GM12878 (cell line): Measurements from ENCODE around the gene CACNA1H. TPM values are rescaled to one million over a fixed set of nuclear protein-coding genes. Genes with fewer than 3 reads are reported as not detected.

Experiments
- ATAC-seq: fragments of 200-7000 bp; cut with Tn5 transposase; 3 replicates; pipeline ENCODE4 v1.9.1; 2020; ENCODE audit warnings: mild to moderate bottlenecking, moderate library complexity
- BruUV-seq: library from RNA; stranded (reverse); fragments of 400-500 nt; replicated peaks from 2 replicates; lab custom pipeline; 2021; lab: Mats Ljungman, UMichigan
- CTCF ChIA-PET: fragments of 300-600 bp; sonication (Branson Sonifier 250); formaldehyde crosslinking; extraction: SDS; loops from one replicate; lab custom pipeline; 2021; ENCODE audit warnings: inconsistent platforms; lab: Yijun Ruan, JAX
- POLR2A ChIA-PET: fragments of 350-600 bp; formaldehyde crosslinking; extraction: SDS; loops from one replicate; lab custom pipeline; 2021; ENCODE audit warnings: inconsistent platforms; lab: Charles Lee
- RAD21 ChIA-PET: fragments of 300-600 bp; sonication (Branson Sonifier 250); formaldehyde crosslinking; loops from one replicate; lab custom pipeline; 2023; ENCODE audit warnings: antibody characterized with exemption; ENCODE audit not compliant: unreplicated experiment; lab: Charles Lee
- SMC1A ChIA-PET: fragments of 300-600 bp; sonication (Branson Sonifier 250); formaldehyde crosslinking; loops from one replicate; lab custom pipeline; 2023; ENCODE audit not compliant: unreplicated experiment, uncharacterized antibody; lab: Charles Lee
- DNase-seq: peaks from one replicate; pipeline ENCODE4 v3.0.0-alpha.2; 2011; ENCODE audit warnings: low read depth, low spot score
- FAIRE-seq: peaks from 3 replicates; lab custom pipeline; 2011; peaks lifted over from hg19 to GRCh38; lab: Jason Lieb, UNC
- H2AFZ ChIP-seq: 2 replicates; pipeline ENCODE4 v1.6.0; 2011; ENCODE audit warnings: low read depth, low read length, control low read depth; ENCODE audit not compliant: control insufficient read depth
- H3K27ac ChIP-seq: 2 replicates; pipeline ENCODE4 v1.5.1; 2011; ENCODE audit warnings: control low read depth; ENCODE audit not compliant: control insufficient read depth, insufficient read depth
- H3K27me3 ChIP-seq, 2 experiments: replicated peaks in 1 of 2; 2 replicates each; pipeline versions ENCODE4 v1.6.0 to v1.6.1; 2011; ENCODE audit warnings: low read length in 1 of 2; ENCODE audit not compliant: control insufficient read depth in 2 of 2, insufficient read depth in 2 of 2
- H3K36me3 ChIP-seq, 2 experiments: 2 replicates each; pipeline ENCODE4 v1.5.1; 2011; ENCODE audit warnings: low read length in 1 of 2; ENCODE audit not compliant: control insufficient read depth in 2 of 2, insufficient read depth in 2 of 2
- H3K4me1 ChIP-seq: 2 replicates; pipeline ENCODE4 v1.6.1; 2011; ENCODE audit warnings: mild to moderate bottlenecking, low read length, moderate library complexity, mixed read lengths; ENCODE audit not compliant: control insufficient read depth, insufficient read depth
- H3K4me2 ChIP-seq: 2 replicates; pipeline ENCODE4 v1.6.0; 2011; ENCODE audit warnings: control low read depth; ENCODE audit not compliant: control insufficient read depth, insufficient read depth
- H3K4me3 ChIP-seq: fragments of 200-600 bp; sonication (generic); 2 replicates; pipeline ENCODE4 v1.5.1; 2016
- H3K79me2 ChIP-seq: 2 replicates; pipeline ENCODE4 v1.6.0; 2011; ENCODE audit warnings: low read length; ENCODE audit not compliant: control insufficient read depth, insufficient read depth
- H3K9ac ChIP-seq: 2 replicates; pipeline ENCODE4 v1.8.0; 2011; ENCODE audit warnings: low read length, control low read depth, mixed read lengths; ENCODE audit not compliant: control insufficient read depth, insufficient read depth
- H3K9me3 ChIP-seq: replicated peaks from 3 replicates; pipeline ENCODE4 v1.5.1; 2011; ENCODE audit warnings: mild to moderate bottlenecking, low read length; ENCODE audit not compliant: control insufficient read depth, insufficient read depth
- H4K20me1 ChIP-seq: 2 replicates; pipeline ENCODE4 v1.6.0; 2011; ENCODE audit not compliant: control insufficient read depth, insufficient read depth
- ATF3 ChIP-seq: IDR thresholded peaks from 2 replicates; pipeline ENCODE4 v1.6.1; 2011; ENCODE audit warnings: low read depth, mild to moderate bottlenecking, low read length, moderate library complexity, borderline replicate concordance; ENCODE audit errors: extremely low read depth
- GATAD2B ChIP-seq: fragments of 450-650 bp; conservative IDR thresholded peaks from 2 replicates; pipeline ENCODE4 v1.6.1; 2017; ENCODE audit warnings: low read depth, mild to moderate bottlenecking, moderate library complexity
- HCFC1 ChIP-seq: fragments of 150-350 bp; IDR thresholded peaks from 2 replicates; pipeline ENCODE4 v1.6.1; 2014; ENCODE audit warnings: low read length
- MEF2A ChIP-seq: IDR thresholded peaks from 2 replicates; pipeline ENCODE4 v1.6.1; 2011; ENCODE audit warnings: low read depth, mild to moderate bottlenecking, low read length, moderate library complexity; ENCODE audit not compliant: insufficient read depth
- POLR2A ChIP-seq: IDR thresholded peaks from 2 replicates; pipeline ENCODE4 v1.6.1; 2011; ENCODE audit warnings: low read depth, mild to moderate bottlenecking, low read length
- RUNX3 ChIP-seq: IDR thresholded peaks from 2 replicates; pipeline ENCODE4 v1.6.1; 2012; ENCODE audit warnings: low read length, inconsistent platforms
- SRF ChIP-seq, 2 experiments: IDR thresholded peaks; 2 replicates each; pipeline ENCODE4 v1.6.1; 2011; ENCODE audit warnings: low read depth in 2 of 2, low read length in 2 of 2, mild to moderate bottlenecking in 1 of 2, moderate library complexity in 1 of 2
- USF2 ChIP-seq: IDR thresholded peaks from 2 replicates; pipeline ENCODE4 v1.6.1; 2011; ENCODE audit warnings: low read depth, low read length, improper control_type of control experiment, borderline replicate concordance
- ZZZ3 ChIP-seq: IDR thresholded peaks from 2 replicates; pipeline ENCODE4 v1.6.1; 2011; ENCODE audit warnings: low read depth; ENCODE audit not compliant: control insufficient read depth, insufficient read length
- WGBS: methylation state at CpG from one replicate; pipeline ENCODE4 v1.1.6; 2016; ENCODE audit warnings: low lambda C conversion rate; ENCODE audit not compliant: insufficient replicate concordance, insufficient coverage; ENCODE audit errors: missing lambda C conversion rate; 5-methylcytosine and 5-hydroxymethylcytosine counted together
- in situ Hi-C: fragments of 300-500 bp; cut with MboI; formaldehyde crosslinking; loops from 9 replicates; pipeline ENCODE4 v1.14.3; 2018; ENCODE audit warnings: mixed read lengths
- intact Hi-C: fragments of 100-400 bp; cut with micrococcal nuclease; formaldehyde crosslinking; loops from one replicate; pipeline ENCODE4 v1.14.2; 2022; ENCODE audit not compliant: unreplicated experiment
- polyA plus RNA-seq, 11 experiments: library from polyadenylated mRNA; depleted of rRNA in 4 of 11; unstranded in 6 of 11; stranded (reverse) in 5 of 11; fragments of >200 nt; fragmentation: Nextera tagmentation in 4 of 11; fragmentation: Illumina TruSeq in 1 of 11; extraction: Ambion mirVana in 4 of 11; extraction: Trizol in 1 of 11; gene quantifications; 1 replicate in 1 of 11; 2 replicates in 10 of 11; pipeline versions ENCODE4 v1.2.1 to v1.2.3, GENCODE V29; 2011 to 2016; ENCODE audit warnings: inconsistent platforms in 2 of 11, missing spikeins in 2 of 11, low read depth in 1 of 11
- total RNA-seq, 4 experiments: library from RNA; depleted of rRNA in 3 of 4; stranded (reverse); fragments of >200 nt in 3 of 4; fragmentation: Illumina TruSeq in 1 of 4; extraction: Trizol in 1 of 4; gene quantifications; 2 replicates each; pipeline versions ENCODE4 v1.2.1 to v1.2.3, GENCODE V29; 2013 to 2021

CACNA1H gene
- total and polyA plus RNA-seq, 10 of the 15 experiments (the other 5 are each of a cell fraction or from before 2014, with no cell fraction given), result 0.03 to 0.54 TPM; not detected in 8

GRCh38 chr16:1149101-1149636 lies 3.7 kb upstream of the CACNA1H start (continued):
- no peak for TF ChIP-seq ATF3
- no peak for TF ChIP-seq MEF2A
- no peak for TF ChIP-seq SRF (IDR thresholded peaks at IDR 0.05; ENCODE audit: low read depth in 2 of 2, low read length in 2 of 2)
- no peak for TF ChIP-seq HCFC1
- TF ChIP-seq USF2, result no peak

- ChIA-PET RAD21 (no interaction called here), CTCF (no interaction called here), SMC1A (no interaction called here), POLR2A (no interaction called here)
- Histone ChIP-seq H3K36me3 (no peaks in the 10 kb centered on the region), H4K20me1 (no peaks in the 10 kb centered on the region), H3K9me3 (no peaks in the 10 kb centered on the region; the same call in 2 of the 3 replicates), H3K4me1 (no peaks in the 10 kb centered on the region), H3K27ac (no peak overlapping the region), H2AFZ (no peak overlapping the region), H3K27me3 (no peaks in the 10 kb centered on the region), H3K79me2 (no peaks in the 10 kb centered on the region), H3K4me3 (no peak overlapping the region), H3K4me2 (no peak overlapping the region), H3K9ac (no peak overlapping the region)
- intact Hi-C loops, result no loop called here
- 40% methylated on average over 19 of the region's 21 CpGs for WGBS
- no TSS peak for BruUV-seq
- TF ChIP-seq RUNX3 (no peak), GATAD2B (no peak), ZZZ3 (no peak), POLR2A (no peak)
- in situ Hi-C loops, result no loop called here
- ATAC-seq (no peak), DNase-seq (no peak), FAIRE-seq (no peak)
Measured at GRCh38 chr16:1150511-1150982, 2.4 kb upstream of the CACNA1H start.
